Fibroblast of skin of right quadriceps (primary cell): Measurements from ENCODE around the gene ITIH5.
"Not testable (repeated sequence)": the region's sequence is repeated elsewhere in the genome, so short reads cannot be mapped to it uniquely, and the experiment has no call there.

Source experiments
- DNase-seq: peaks from one replicate; pipeline ENCODE4 v3.0.0-alpha.2; 2013

The ITIH5 gene

DNA sequence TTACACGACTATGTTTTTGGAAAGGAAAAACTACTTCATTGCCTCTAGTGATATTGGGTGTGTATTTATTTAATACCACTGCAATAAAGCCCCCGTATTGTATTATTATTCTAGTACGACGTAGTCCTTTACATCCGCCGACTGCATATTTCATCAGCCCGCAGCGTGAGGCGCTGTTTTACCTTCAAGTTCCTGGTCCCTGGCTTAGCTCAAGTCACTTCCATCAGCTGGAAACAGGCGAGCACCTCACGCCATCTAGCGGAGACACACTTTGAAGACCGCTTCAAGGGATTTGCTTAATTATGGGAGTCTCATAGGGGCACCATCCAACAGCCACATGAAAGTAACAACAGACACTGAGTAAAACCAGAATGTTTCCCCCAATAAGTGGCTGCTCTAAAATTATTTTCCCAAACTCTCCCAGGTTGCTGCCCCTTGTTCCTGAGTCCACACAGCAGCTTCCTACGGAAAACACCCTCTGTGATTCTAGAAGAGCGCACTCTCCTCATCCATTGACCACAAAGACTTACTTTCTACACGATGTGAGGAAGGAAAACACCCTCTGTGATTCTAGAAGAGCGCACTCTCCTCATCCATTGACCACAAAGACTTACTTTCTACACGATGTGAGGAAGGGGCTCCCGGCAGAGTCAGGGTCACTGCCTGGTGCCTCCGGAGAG, 20.6 kb upstream of the ITIH5 start:
- DNase-seq: peak; percentile 76

DNA sequence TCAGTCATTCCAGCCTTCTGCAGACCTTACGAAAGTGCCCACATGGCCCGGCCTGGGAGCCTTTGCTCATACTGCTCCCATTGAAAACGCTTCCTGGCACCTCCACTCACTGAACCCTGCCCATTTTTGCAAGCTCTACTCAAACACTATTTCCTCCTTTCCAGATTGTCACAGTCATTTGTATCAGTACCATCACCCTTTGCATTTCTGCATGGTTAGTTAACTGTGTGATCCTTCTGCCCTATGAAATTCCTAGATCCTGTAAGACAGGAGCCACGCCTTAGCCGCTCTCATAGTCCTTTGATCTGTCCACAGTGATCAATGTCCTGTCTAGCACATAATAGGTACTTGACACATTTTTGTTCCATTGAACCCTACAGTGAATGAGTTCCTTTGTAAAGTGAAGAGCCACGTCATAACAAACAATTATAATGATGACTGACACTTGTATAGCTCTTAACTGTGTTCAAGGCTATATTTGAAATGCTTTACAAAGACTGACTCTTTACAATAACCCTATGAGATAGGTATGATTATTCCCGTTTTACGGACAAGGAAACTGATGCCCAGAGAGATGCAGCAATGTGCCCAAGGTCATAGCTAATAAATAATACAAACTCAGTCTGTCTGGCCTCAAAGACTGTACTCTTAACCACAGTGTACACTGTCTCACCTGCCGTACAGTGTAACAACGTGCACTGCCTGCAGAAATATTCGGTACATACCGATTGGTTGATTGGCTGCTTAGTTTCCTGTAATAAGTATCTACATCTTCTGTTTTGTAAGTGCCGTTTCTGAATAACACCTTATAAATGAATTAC, 19.8 kb upstream of the ITIH5 start:
- no peak for DNase-seq

DNA sequence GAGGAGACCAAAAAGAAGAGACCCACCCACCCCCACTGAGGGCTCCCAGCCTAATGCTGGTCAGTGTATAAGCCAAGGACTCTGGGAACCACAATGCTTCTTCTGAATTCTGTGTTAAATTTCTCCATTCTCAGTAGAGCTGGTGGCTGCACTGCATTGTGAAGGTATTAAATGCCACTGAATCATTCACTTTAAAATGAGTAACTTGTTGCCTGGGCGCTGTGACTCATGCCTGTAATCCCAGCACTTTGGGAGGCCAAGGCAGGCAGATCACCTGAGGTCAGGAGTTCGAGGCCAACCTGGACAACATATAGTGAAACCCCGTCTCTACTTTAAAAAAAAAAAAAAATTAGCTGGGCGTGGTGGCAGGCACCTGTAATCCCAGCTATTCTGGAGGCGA, 13.3 kb upstream of the ITIH5 start:
- DNase-seq: not testable (repeated sequence)

DNA sequence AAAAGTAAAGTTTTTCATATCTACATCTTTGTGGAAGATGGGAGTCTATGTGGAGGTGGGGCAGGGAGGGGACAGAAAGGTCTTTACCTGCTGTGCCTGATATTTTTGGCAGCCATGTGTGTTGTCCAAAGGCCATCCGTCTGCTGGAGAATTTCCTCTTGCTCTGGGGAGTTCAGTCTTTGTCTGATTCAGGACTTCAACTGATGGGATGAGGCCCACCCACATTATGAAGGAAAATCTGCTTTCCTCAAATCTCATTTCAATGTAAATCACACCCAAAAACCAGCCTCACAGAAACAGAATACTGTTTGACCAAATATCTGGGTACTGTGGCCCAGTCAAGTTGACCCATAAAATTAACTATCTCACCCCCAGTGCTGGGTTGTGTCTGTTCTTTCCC, 12.5 kb upstream of the ITIH5 start:
- no peak for DNase-seq

DNA sequence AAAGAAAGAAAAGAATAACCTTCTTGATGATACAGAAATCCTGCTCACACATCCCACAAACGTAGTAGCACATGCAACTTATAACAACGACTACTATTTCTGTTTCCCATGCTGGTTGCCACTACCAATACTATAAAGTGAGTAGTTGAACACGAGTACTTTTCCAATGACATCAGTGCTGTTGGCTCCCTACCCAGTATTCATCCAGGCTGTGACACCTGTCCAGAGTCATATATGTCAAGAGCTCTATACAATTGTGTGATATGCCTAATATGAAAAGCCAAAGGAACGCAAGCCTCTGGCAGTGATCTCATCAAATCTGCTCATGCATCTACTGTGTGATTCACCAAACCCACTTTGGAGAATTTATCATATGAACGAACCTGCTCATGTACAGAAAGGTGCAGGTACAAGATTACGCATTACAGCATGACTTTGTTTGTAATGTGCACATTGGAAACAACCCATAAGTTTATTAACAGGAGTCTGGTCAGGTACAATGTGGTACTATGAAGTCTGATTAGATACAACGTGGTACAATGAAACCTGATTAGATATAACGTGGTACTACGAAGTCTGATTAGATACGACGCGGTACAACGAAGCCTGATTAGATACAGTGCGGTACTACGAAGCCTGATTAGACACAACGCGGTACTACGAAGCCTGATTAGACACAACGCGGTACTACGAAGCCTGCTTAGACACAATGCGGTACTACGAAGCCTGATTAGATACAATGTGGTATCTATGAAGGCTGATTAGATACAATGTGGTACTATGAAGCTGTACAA, 5.8 kb upstream of the ITIH5 start:
- DNase-seq: no peak

DNA sequence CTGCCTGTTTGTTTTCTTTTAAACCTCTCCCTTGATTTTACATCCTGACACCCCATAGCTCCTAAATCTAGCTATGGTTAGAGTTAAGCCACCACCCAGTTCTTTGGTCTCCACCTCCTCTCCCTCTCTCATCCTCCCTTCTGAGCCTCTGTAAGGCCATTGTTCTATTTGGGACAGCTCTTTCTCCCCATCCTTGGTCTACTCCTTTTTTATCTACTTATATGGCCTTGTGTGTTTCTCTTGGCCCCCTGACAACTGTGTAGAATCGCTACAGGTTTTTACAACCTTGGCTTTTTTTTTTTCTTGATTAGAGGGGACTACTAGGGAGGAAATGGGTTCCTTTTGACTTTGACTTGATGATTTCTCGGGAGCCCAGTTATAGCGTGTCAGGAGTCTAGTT, 3.4 kb upstream of the ITIH5 start:
- DNase-seq: no peak

DNA sequence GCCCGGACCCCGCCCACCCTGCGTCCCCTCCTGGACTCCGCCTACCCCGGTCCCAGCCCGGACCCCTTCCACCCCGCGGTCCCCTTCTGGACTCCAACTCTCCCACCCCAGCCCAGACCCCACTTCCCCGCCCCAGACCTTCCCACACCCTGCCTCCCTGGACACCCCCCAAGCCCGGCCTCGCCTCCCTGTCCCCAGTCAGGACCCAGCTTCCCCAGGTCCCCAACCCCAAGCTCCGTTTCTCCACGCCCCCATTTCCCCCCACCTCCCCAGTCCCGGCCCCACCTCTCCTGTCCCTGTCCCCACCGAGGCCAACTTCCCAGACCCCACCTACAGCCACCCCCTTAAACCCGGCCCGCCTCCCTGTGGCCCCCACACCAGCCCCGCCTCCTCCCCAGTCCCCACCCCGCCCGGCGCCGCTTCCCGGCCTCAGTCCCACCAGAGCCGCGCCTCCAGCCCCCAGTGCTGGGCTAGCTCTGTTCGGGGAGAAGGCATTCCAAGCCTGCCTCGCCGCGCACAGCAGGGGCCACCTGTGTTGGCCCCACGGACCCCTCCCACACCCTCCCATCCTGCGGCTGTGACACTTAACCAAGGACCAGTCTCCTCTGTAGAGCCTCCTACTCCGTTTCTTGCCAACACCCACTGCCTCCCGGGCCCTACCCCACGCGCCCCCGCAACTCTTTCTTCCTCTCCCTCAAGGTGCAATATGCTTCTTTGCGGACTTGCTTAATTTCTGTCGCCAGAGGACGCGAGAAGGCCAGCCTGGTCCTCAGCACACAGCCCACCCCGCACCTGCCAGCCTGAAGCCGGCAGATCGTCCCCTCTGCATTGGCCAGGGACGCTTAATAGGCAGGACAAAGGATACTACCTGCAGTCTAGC, 736 bp upstream of the ITIH5 start:
- no peak for DNase-seq

DNA sequence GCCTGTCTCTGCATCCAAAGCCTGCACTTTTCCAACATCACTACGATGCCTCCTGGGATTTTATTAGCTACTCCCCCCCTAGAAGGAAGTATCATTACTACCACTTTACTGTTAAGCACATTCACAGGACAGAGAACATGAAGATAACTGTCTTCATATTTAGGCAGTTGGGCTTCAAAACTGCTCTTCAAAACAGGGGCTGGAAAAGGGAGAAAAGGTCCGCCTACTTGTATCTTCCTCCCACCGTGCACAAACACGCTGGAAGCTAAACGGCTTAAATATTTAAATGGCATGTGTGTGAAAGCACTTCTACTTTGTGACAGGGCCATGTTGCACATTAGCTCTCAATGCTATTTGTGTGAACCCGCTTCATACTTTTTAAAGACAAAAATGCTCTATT, 999 bp downstream of the ITIH5 start:
- no peak for DNase-seq

DNA sequence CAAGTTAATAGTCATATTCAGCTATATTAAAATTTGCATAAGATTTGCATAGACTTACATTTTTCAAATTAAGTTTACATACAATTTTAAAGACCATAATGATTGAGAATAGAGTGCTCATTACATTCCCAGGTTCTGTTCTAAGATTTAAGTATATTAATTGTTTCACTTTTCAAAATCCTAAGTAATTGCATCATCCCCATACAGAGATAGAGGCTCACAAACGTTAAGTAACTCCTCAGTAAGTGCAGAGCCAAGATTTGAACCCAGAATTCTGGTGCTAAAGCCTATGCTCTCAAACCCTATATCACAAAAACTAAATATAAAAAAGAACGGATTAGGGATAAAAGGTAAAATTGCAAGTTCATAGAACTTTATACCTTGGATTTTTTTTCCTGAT, 2.1 kb downstream of the ITIH5 start:
- DNase-seq: no peak

DNA sequence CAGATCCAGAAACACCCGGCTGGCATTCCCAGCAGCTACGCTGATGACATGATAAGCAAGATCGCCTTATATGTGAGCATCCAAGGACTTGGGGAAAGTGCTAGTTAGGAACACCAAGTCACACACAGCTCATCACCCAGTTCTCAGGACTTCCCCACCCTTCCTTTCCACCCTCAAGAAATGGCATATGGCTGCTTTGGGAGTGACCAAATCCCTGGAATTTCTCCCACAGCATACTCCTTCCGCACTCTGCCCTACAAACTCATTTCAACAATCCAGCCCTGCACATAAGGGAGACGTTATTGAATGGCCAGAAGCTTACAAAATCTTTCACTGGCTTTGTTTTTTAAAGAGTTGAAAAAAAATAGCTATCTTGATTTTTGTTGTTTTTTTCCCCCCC, 4.2 kb downstream of the ITIH5 start:
- DNase-seq: no peak

DNA sequence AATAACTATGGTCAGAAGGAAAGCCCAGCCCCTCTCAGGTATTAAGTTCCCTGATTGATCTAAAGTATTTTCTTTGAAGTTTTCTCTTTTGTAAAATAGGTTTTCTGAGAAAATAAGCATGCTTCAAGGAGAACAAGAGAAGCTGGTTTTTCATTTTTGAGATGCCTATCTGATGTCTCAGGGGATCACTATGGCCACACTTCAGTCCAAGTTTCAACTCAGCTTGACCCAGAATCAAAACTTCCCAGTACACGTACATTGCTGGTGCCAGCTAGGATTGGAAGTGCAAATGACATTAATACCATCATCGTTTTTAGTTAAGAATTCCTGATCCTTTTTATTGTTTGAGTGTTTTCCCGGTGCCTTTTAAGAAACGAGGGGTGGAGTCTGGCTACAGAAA, 7.2 kb downstream of the ITIH5 start:
- no peak for DNase-seq

DNA sequence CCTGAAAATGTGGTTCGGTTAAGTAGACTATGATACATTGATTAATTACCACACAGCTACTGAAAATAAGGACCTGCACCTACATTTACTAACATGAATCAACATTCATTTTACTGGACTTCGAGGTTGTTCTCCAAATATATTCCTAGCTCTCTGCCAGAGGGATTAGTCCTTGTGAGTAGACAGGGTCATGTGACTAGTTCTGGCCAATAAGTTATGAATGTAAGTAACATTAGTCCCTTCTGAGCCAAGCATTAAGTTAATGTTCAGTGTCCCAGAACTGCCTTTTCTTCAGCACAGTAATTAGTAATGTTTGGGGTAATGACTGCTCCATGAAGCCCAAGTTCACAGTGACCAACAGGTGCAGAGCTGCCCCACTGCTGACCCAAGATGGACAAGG, 9.2 kb downstream of the ITIH5 start:
- no peak for DNase-seq

DNA sequence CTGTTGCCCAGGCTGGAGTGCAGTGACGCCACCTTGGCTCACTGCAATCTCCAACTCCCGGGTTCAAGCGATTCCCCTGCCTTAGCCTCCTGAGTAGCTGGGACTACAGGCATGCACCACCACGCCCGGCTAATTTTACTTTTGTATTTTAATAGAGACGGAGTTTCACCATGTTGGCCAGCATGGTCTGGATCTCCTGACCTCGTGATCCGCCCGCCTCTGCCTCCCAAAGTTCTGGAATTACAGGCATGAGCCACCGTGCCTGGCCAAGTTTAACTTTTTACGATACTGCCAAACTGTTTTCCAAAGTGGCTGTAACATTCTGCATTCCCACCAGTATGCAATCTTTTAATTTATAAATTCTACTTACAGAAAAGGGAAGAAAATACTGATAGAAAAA, 9.7 kb downstream of the ITIH5 start:
- DNase-seq: not testable (repeated sequence)

DNA sequence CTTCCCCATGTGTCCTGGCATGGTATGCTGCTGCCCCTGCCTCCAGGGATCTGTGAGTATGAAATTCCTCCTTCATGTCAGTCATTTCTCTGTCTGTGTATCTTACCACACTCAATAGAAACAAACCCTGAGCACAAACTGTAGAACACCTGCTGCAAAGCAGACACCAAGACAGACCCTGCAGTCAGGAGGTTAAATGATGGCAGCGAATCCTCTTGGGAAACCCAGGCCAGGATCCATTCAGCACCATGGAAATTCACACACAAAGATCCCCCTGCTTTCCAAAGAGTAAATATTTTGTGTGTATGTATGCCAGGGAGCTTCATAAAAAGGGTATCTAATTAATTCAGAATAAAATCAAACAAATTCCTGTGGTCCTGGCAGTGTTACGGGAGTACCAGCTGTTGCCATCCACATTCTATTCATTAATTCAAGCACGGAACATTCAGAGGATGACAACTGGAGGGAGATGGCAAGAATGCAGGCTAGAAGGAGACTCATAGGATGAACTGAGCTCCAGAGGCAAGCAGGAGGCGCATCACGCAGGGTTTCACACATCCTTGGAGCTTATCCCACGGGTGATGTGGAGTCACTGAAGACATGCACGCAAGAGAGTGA, 14.8 kb downstream of the ITIH5 start:
- no peak for DNase-seq

DNA sequence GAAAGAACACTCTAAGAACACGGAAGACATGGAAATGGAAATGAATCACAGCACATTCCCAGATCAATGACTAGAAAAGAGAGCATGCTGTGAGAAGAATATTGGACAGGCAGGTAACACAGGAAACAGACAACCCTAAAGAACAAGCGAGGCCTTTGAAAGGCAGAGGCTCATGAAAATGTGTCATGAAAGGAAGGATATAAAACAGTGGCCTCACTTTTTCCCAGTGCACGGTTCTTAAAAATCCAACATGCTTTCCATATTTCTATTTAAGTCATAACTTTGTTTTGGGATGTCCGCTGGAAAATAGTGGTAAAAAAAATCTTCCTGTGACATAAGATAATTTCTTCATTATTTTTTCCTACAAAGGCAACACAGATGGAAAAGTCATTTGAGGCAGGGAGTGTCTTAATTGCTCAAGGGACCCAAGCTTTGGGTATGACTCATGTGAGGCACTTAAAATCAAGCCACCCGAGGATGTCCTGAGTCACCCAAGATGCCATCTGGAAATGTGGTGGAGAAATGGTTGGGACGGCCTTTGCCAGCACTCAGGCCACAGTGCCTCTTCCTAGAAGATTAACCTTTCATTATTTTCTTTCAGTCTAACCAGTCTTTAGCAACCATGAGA, 17.0 kb downstream of the ITIH5 start:
- DNase-seq: no peak

DNA sequence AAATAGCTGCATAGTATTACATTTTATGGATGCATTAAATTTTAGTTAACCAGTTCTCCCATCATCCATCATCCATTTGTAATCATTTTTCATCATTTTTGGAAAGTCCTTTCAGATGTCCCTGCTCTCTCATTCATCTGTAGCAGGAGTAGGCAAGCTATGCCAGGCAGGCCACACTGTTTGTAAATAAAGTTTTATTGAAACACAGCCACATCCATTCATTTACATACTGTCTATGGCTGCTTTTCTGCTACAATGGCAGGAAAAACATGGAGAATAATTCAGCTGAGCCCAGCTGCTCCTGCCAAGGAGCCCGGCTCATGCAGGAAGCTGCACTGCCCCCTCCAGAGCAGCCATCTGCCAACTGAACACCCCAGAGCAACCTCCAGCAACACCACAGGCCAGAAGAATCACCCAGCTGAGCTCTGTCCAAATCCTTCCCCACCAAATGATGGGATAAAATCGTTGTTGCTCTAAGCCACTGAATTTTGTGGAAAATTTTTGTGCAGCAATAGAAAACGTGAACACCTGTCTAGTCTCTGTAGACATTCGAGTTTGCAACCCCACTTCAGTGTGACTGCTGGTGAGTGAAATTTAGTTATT, 19.6 kb downstream of the ITIH5 start:
- no peak for DNase-seq

DNA sequence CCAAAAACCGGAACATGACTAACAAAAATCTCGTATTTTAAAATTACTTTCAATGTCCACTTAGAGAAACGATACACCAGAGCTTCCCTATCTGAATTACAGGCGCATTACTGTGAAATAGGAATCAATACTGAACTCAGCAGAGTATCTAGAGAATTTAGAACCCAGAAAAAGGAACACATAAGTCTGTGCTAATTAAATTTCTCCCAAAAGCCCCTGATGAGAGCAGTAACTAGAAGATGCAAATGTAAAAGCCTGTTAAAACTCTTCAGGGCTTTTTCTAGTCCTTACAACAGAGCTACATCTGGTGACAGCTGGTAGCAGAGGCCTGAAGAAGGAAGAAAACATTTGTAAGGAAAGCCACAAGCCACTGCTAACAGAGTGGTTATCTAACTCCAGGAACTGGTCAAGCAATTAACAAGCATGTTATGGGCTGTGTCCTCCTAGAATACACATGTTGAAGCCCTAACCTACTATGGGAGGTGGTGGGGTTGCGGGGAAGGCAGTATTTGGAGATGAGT, 24.2 kb downstream of the ITIH5 start:
- no peak for DNase-seq

DNA sequence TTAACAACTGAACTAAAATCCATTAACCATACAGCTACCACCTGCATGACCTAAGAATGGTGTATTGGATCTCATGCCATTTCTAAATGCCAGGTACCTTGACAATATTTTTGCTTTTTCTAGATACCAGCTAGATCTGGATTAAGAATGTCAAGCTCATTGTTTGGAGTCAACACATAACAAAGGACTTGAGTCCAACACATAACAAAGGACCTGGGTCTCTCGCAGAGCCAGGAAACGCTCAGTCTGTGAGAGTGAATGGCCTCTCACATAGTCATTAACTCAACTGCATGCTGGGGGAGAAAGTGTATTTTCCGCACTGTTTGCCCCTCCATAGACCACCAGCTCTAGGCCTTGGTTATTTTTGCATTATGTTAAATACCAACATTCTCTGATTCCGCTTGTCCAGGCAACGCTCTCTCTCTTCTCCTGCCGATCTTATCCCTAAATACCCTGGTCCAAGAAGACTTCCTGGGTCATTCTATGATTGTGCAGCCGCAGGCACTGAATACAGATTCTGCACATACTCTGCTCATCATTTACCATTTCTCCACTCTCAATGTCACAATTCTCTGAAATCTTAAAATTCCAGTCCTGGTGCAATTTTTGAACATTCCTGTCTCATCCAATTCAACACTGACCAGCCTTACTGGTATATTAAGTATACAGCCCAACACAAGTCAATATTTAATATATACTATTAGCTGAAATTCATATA, 31.2 kb downstream of the ITIH5 start:
- DNase-seq: no peak

DNA sequence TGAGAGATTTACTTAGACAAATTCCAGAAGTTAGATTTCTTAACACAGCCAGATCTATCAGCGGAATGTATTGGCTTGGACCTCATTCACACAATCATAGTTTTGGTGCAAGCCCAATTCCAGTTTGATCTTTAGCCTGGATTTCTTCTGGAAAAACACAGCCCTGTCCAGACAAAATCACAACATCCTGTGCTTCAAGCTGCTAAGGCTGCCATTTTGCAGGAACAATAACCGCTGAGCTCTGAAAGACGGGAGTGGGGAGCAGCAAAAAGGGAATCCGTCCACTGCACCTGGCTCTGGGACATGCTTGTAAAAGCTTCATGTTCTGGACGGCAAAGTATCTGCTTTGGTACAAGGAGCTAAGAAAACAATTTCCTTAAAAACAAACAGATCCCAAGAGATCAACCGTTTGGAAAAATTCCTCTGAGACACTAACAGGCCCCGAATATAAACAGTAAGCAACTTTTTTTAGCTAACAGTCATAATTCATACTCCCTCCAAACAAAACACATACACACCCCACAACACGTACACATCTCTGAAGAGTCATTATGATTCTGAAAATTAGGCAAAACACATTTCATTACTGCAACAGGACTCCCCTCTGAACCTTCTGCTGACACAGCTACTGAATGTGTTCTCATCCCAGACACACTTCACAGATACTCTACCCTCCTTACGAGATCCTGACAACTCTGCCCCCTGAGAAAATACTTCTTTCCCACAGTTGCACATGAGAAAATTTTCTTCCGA, 32.4 kb downstream of the ITIH5 start:
- no peak for DNase-seq

DNA sequence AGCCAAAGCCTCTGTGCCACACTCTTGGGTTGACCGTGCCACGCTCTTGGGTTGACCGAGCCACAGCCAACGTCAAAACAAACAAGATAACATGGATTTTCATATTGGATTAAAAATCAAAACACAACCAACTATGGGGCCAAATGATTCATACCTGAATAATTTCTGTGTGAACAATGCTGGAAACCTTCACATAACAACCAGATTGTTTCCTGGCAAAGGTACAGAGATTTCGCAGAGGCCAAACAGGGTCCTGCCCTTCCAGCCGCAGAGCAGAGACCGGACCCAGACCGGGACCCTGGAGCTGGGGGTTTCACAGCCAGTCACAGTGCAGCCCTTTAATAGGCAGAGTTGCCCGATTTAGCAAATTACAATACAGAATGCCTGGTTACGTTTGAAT, 40.5 kb downstream of the ITIH5 start:
- no peak for DNase-seq
